GM21528 (cell line): ENCODE data around the gene CORO1C.
"Not testable (repeated sequence)": the region's sequence is repeated elsewhere in the genome, so short reads cannot be mapped to it uniquely, and the experiment has no call there.

Source experiments
- ATAC-seq: cut with Tn5 transposase; IDR thresholded peaks from one replicate; pipeline ENCODE4 v1.9.1; 2021; ENCODE audit warnings: mild to moderate bottlenecking, moderate library complexity; ENCODE audit not compliant: unreplicated experiment, low FRiP score

Gene CORO1C

DNA sequence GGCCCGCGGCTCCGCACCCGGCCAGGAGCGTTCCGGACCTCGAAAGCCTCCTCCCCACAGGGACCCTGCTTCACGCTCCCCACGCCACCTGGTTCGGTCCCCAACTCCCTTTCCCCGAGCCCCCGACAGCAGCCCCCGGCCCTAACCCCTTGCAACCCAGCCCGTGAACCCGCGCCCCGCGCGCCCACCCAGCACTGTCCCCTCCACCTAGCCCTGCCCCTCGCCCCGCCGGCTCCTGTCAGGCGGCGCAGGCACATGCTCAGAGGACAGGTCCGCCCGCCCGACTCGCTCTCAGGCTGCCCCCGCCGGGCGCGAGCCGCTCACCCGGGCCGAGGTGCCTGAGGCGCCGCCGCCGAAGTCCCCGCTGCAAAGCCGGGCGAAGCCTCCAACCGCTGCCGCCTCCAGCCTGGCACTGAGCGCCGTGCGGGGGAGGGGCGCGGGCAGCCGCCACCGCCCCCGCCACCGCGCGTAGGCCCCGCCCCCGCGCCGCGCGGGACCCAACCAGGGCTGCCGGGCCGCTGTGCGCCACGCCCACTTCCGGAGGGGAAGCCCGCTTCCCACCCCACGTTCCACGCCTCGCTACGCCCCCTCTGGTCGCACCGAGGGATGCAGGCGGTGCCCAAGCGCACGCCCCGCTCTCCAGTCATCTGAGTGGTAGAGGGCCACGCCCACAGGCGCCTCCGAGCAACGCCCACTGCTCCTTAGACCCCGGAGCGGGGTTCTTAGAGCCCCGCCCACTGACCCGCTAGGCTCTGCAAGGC is at the start of gene CORO1C:
TSS of gene CORO1C (minus strand) at position 414 of the 761 bp plus-strand sequence. CDS start 30,200 bp downstream, outside the sequence.
- peak; percentile 76 for ATAC-seq

DNA sequence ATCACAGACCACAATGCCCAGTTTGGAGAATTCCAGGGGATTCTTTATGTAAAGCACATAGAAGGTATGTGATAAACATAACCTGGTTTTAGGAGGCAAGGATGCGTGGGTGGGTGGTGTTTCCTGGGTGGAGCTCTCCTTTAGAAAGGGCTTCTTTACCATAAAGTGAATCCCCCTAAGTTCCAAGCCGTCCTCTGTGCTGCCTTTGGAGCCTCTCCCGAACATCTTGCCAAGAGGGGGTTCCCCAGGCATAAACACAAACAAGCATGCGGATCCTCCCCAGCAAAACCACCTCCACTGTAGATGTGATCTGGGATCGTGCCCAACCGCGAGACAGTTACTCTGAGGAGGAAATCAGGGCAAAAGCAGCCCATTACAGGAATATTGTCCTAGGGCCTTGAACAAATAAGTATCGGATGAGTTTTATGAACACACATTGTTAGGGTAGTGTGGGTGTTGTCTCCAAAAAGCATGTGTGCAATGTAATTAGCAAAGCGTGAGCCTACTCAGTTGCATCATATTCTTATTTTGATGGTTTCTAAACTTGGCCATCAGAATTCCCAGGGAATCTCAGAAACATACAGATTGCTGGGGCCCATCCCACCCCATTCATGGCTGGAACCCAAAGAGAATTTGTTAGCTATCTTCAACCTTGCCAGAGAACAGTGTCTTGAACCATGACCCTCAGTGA is 48.8 kb upstream of the CORO1C start:
- no peak for ATAC-seq

DNA sequence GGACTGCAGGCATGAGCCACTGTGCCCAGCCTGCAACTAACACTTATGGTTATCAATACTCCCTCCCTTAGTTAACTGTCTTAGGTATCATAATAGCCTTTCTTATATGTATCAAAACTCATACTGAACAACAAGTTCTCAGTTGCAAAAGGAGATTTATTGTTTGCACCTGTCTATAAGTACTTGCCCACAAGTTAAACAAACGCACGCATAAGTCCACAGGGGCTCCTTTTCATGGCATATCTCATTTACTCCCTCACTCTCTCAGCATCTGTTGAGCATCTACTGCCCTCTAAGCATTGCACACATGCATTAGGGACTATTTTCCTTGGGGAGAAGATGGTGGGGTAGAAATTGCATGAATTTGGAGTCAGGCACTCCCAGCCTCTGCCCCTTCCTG is 46.7 kb upstream of the CORO1C start:
- no peak for ATAC-seq

DNA sequence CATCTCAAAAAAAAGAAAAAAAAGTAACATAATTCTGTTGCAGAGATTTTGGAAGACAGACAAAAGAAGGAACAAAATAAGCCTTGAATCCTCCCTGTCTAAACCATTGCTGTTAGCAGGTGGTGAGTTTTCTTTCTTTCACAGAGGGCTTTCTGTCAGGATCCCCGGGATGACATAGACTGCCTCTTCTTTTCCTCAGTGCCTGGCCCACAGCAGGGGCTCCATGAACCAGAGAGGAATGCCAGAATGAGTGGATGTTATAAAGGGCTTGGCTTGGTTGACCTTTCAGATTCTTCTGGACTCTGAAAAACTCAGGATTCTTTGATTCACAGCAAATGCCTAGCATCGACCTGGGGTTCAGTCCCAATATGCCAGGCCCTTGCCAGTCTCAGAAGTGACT is 45.8 kb upstream of the CORO1C start:
- no peak for ATAC-seq

DNA sequence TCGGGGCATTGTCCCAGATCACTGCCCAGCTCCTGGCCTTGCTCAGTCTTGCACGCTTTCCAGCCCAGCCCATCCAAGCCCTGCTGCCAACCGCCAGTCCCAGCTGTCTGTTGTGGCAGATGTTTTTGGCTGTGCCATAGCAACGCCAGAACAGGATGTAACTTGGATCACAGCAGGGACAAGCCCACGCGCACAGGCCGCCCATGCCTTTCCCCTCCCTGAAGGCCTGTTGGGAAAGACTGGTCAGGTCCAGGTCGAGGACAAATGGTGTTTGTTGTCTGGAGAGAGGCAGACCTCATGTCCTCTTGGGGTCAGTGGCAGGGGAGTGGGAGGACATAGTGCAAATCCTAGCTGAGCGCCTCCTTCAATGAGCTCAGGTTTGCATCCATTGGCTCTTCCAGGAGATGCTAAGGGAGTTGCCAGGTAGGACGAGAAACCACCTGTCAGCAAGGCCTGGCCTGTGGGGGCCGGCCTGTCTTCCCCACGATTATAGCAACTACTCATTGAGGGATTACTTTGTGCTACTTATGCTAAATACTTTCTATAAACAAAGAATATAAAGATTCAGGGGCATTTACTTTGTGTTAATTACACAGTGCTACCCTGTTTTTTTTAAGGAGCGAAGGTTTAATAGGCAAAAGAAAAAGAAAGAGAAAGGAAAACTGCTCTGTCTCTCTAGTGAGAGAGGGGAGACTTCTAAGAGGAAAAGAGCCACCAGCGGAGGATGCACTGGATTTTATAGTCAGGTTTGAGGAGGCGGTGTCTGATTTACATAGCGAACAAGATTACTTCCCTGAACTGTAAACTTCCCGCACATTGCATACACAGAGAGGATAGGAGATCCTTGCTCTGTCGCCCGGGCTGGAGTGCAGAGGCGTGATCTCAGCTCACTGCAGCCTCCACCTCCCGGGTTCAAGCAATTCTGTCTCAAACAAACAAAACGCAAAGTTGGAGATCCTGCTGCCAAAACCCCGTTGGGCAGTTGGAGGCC is 42.8 kb upstream of the CORO1C start:
- no peak for ATAC-seq

DNA sequence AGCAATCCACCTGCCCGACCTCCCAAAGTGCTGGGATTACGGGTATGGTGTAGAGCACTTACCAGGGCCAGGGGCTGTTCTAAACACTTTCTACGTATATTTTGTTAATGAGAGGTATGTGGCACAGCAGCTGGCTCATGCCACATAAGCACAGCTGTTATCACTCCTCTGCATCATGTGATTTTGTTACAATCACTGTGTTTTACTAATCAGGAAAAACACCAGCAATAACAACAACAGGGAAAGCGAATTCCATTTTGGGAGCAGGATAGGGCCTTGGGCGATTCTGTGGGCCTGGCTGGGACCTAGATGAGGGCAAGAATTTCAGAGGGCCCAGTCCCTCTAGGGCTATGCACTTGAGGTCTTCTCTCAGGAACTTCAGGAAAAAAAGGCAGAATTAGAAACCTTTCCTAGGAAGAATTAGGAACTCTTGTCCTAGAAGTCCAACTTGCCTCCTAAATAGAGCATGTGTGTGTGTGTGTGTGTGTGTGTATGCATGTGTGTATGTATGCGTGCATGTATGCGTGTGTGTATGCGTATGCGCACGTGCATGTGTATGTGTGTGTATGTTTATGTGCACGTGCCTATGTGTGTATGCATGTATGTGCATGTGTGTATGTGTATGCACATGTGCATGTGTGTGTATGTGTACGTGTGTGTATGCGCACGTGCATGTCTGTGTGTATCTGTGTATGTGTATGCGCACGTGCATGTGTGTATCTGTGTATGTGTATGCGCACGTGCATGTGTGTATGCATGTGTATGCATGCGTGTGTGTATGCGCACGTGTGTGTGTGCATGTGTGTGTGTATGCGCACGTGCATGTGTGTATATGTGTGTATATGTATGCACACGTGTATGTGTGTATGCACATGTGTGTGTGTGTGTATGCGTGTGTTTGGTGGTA is 41.8 kb upstream of the CORO1C start:
- no peak for ATAC-seq

DNA sequence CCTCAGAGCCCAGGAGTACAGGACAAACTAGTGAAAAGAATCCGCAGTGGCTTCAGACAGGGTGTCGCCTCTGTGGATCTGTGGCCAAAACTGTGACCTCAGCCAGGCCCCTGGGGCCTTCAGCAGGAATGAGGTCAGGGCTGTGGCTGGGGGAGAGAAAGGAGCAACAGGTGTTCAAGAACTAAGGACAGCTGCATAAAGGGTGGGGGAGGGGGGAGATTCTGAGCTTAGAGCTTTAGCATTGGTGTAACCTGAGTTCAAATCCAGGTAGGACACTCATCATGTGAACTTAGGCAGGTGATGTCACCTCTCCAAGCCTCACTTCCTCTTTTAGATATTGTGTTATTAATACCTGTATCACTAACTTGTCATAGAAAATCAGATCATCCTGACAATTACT is 40.9 kb upstream of the CORO1C start:
- ATAC-seq = no peak

DNA sequence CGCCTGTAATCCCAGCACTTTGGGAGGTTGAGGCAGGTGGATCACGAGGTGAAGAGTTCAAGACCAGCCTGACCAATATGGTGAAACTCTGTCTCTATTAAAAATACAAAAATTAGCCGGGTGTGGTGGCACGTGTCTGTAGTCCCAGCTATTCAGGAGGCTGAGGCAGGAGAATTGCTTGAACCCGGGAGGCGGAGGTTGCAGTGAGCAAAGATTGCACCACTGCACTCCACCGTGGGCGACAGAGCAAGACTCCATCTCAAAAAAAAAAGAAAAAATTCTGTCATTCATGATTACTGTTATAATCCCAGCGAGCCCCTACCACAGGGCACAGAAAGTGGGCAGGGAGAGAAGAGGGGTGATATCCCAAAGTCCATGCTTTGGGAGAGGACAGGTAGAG is 40.5 kb upstream of the CORO1C start:
- not testable (repeated sequence) for ATAC-seq

DNA sequence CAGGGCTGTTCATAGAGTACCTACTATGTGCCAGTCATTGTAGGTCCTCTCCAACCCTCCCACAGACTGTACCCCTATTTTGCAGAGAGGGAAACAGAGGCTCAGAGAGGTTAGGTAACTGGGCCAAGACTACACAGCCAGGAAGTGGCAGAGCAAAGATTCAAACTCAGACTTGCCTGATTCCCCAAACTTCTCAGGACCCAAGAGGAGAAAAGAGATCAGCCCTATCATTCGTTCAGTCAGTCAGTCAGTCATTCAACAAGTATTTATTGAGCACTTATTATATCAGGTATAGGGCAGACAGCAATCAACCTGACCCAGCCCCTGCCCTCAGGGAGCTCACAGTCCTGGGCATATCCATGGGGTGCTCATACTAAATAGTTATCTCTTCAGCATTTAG is 39.6 kb upstream of the CORO1C start:
- no peak for ATAC-seq

DNA sequence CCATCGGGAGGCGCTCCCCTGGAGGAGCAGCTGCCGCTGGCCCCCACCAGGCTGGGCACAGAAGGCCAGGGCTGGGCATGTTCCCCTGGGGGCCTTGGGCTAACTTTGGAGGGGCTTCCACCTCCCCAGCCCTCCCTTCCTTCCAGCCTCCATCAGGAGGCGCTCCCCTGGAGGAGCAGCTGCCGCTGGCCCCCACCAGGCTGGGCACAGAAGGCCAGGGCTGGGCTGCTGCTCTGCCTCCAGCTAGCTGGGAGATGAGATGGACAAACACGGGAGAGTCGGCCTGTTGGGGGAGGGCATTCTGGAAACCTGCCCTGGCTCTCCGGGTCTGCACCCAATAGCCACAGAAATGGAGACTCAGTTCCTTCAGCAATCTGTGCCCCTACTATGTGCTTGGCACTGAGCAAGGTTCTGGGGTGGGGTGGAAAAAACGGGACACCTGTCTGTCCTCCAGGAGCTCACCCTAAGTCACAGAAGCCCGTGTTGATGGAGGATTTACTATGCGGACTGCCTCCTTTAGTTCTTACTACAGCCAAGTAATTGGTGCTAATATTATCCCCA is 39.0 kb upstream of the CORO1C start:
- ATAC-seq = no peak

DNA sequence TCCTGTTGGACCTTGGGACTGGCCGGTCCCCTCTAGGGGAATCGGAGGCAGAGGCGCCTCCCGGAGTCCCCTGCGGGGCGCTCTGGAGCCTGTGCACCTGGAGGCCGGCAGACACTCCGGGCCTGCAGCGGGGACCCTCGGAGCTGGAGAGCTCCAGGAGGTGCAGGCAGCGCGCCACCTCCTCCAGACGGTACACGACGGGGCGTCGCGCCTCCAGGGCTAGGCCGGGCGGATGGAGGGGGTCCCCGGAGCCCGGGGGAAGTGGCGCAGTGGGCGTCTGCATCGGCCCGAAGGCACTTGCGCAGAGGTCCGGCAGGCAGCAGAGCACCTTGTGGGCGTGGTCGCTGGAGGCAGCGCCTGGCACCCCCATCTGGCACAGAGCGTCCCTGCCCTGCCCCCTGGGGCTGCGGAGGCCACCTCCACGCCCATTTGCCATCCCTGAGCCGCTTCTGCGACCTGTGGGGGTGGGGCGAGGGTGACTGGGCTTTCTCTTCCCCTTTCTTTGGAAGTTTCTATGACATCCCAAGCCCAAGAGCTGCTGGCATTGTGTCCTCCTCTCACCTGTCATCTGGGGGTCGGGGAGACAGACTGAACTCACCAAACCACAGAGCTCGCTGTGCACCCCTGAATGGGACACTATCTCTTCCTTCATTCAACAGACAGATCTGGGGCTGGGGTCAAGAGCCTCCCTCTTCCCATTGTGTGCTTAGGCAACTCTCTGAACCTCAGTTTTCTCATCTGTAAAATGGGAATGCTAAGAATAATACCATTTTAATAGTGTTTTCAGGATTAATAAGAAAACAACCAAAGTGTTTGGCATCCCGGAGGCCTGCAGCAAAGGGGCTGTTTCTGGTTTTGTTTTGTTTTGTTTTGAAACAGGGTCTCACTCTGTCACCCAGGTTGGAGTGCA is 37.5 kb upstream of the CORO1C start:
- ATAC-seq = no peak

DNA sequence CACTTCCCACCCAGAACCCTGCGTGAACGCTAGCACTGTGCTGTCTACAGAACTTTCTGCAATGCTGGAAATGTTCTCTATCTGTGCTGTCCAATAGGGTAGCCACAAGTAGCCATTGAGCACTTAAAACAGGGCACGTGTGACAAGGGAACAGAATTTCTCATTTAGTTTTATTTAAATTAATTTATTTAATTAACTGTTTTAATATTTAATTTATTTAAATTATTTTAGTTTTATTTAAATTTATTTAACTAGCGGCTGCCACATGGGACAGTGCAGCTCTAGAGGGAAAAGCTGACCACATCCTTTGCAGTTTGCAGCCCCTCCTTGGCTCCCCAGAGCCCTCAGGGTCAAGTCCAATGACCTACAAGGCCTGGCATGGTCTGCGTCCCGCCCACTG is 35.0 kb upstream of the CORO1C start:
- no peak for ATAC-seq

DNA sequence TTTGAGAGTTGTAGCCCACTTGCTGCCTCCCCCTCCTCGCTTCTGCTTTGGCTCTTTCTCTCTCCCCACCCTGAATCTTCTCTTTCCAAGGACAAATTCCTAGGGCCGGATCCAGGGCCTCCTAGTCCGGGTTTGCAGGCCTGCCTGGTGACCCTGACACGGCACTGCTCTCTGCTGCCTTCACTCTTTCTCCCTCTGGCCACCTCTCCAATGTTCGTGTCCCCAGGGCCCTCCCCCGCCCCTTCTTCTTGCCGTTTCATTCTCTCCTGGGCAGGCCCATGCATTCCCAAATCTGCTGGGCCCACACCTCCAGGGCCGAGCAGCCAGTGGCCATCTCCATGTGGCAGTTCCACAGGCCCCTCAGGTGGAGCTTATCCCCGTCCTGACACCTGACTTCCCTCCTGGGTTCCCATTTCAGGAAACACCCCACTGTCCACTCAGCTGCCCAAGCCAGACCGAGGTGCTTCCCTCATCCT is 34.0 kb upstream of the CORO1C start:
- ATAC-seq = no peak

DNA sequence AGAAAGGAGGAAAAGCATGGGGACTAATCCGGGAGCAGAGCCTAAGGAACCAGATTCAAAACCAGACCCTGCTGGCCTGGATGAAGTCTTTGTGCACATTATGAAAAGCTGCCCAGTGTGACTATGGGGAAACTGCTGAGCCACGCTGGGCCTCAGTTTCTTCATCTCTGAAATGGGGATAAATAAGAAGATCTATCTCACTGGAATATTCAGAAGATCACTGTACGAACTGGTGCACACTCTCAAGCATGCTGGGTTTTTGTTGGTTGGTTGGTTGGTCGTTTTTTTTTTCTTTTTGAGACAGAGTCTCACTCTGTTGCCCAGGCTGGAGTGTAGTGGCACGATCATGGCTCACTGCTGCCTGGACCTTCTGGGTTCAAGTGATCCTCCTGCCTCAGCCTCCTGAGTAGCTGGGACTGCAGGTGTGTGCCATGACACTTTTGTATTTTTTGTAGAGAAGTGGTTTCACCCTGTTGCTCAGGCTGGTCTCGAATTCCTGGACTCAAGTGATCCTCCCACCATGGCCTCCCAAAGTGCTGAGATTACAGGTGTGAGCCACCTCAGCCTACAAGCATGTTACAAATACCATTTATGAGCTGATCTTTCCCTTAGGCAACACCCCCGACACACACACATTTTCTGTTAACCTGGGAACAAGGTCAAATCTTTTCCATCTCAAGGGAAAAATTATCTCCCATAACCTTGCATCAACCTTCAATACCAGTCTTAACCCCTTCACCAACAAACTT is 33.4 kb upstream of the CORO1C start:
- no peak for ATAC-seq

DNA sequence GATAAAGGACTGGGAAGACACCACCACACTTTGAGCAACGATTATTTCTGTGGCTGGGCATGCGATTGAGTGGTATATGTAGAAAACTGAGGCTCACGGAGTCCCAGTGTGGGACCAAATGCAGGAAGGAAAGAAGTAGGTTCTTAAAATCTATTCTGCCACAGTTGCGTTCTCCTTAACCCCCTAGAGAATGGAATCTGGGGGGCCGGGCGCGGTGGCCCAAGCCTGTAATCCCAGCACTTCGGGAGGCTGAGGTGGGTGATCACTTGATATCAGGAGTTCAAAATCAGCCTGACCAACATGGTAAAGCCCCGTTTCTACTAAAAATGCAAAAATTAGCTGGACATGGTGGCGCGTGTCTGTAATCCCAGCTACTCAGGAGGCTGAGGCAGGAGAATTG is 29.9 kb upstream of the CORO1C start:
- no peak for ATAC-seq

DNA sequence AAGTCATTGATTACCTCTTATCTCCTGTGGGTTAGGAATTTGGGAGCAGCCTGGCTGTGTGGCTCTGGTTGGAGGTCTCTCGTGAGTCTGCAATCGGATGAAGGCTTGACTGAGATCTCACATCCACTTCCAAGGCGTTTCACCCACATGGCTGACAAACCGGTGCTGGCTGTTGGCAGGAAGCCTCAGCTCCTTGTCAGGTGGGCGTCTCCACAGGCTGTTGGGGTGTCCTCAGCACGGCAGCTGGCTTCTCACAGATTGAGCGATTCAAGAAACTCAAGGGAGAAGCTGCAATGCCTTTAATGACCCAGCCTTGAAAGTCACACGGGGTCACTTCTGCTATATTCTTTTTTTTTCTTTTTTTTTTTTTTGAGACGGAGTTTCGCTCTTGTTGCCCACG is 28.6 kb upstream of the CORO1C start:
- ATAC-seq = no peak

DNA sequence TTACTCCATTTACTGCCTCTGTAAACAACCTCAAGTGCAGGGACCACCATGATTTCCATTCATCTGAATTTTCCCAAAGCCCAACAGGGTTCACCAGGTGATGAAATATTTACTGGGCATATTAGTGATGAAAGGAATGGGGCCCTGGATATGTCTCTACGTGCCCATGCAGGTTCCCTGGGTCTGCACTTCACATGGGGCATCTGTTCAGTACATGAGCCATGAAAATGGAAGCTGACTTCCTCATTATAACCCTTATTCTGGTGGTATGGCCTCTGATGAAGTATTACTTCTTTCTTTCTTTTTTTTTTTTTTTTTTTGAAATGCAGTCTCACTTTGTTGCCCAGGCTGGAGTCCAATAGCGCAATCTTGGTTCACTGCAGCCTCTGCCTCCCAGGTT is 26.5 kb upstream of the CORO1C start:
- ATAC-seq = no peak

DNA sequence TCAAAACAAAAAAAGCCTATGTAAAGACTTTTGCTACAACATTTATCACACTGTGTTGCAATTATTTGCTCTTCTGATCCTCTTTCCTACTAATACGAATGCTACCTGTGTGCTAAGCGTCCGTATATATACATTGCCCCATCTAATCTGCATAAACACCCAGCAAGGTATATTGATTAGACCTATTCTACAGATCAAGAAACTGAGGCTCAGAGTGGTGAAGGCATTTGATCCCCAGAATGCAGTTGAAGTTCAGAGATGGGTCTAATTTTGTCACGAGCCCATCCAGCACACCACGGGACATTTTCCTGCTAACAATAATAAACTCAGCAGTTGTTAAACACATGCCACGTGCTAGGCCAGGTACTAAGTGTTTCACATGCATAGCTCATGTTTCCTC is 25.1 kb upstream of the CORO1C start:
- ATAC-seq = no peak
